ENCODE data around the gene ARL3. TPM values are rescaled to one million over a fixed set of nuclear protein-coding genes. Genes with fewer than 3 reads are reported as not detected.
A peak's percentile ranks its signal among the peaks of the same experiment; 100 is the strongest.

ARL3 gene
- total RNA-seq, 1 donor from 2014 or later = 7.3 TPM

DNA sequence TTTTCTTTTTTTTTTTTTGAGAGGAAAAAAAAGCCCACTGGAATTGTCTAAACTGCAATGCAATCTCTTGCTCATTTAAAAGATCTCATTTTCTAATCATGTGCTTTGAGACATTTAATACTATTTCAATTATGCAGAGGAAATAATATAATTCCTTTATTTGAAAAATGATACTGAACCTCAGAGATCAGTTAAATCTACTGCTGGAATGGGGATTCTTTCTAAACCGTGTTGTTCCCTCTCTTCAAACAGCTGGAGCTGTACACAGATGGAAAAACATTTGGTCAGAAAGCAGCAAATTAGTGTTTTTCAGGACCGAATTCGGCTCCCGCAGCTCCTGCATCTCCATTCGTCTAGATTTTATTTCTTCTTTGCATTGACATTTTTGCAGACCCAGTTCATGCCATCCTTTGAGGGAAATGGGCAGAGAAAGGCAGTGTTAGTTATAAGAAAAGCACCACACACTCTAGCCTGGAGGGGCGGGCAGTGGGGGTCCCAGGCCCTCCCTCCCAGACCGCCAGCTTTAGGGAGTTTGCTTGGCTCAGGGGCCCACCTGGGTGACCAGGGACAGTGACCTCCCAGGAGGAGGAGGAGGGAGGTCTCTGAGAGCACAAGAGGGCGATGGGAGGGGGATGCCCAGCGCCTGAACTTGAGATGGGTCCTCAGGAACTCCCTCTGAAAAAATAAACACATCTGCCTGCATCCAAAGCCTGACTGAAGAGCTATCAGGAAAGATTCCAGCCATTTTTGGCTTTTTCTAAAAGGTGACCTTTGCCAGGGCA lies 37.5 kb downstream of the ARL3 start:
- DNase-seq = no peak
- intact Hi-C loops (cut with DNase I) = no loop called here
- no peak for ATAC-seq
- H3K9me3 ChIP-seq = no peaks in the 10 kb centered on the region
- peaks cover 72% of the 10 kb centered on the region for H3K4me1 ChIP-seq
- no peaks in the 10 kb centered on the region for H3K27me3 ChIP-seq (ENCODE audit: low read depth)
- H3K36me3 ChIP-seq = no peaks in the 10 kb centered on the region
- TF ChIP-seq, protein P1, sequence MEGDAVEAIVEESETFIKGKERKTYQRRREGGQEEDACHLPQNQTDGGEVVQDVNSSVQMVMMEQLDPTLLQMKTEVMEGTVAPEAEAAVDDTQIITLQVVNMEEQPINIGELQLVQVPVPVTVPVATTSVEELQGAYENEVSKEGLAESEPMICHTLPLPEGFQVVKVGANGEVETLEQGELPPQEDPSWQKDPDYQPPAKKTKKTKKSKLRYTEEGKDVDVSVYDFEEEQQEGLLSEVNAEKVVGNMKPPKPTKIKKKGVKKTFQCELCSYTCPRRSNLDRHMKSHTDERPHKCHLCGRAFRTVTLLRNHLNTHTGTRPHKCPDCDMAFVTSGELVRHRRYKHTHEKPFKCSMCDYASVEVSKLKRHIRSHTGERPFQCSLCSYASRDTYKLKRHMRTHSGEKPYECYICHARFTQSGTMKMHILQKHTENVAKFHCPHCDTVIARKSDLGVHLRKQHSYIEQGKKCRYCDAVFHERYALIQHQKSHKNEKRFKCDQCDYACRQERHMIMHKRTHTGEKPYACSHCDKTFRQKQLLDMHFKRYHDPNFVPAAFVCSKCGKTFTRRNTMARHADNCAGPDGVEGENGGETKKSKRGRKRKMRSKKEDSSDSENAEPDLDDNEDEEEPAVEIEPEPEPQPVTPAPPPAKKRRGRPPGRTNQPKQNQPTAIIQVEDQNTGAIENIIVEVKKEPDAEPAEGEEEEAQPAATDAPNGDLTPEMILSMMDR (IDR thresholded peaks at IDR 0.05) = no peak
- H3K27ac ChIP-seq = peak overlapping the region; percentile 82
- H3K4me3 ChIP-seq = no peak overlapping the region

DNA sequence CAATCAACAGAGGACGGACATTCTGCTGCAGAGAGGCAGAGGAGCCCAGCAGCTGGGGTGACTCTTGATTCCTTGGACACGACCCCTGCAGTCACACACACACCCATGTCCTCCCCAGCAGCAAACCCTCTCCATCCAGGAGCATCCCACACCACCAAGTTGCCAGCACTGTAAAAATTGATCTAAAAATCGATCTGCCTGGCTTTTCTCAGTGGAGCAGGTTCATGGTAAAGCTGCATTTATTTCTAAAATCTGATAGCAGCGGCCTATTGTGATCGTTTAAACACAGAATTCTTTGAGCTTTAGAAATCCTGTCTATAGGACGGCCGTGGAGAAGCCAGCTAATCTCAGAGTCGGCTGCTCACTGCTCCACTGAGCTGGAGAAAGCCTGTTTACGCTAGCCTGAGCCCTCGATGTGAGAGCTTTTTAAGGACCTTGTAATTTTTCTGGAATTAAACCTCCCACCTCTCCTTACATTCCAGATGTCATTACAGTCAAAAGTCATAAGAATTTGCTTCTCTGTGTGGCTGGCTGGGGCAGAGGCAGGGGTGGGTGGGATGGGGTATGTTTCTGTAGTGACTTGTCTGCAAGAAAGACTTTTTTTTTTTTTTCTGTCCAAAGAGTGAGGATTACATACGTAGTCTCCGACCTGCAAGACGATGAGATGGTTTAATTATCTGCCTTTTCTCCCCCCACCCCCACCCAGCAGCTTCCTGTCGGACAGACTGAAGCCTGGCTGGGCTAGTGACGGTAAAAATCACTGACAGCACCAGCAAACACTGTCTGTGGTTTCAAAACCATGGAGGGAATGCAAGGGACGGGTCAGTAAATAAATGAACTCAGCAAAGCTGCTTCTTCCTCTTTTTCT lies 38.3 kb downstream of the ARL3 start:
- Histone ChIP-seq H3K27me3 (ENCODE audit: low read depth) (no peaks in the 10 kb centered on the region), H3K27ac (peak overlapping the region; percentile 82), H3K4me3 (no peak overlapping the region), H3K9me3 (no peaks in the 10 kb centered on the region), H3K36me3 (no peaks in the 10 kb centered on the region), H3K4me1 (peaks cover 72% of the 10 kb centered on the region)
- DNase-seq (no peak), ATAC-seq (peak; percentile 34 to 57)
- TF ChIP-seq, protein P1 (IDR thresholded peaks at IDR 0.05) = no peak
- intact Hi-C loops (cut with DNase I) = no loop called here

DNA sequence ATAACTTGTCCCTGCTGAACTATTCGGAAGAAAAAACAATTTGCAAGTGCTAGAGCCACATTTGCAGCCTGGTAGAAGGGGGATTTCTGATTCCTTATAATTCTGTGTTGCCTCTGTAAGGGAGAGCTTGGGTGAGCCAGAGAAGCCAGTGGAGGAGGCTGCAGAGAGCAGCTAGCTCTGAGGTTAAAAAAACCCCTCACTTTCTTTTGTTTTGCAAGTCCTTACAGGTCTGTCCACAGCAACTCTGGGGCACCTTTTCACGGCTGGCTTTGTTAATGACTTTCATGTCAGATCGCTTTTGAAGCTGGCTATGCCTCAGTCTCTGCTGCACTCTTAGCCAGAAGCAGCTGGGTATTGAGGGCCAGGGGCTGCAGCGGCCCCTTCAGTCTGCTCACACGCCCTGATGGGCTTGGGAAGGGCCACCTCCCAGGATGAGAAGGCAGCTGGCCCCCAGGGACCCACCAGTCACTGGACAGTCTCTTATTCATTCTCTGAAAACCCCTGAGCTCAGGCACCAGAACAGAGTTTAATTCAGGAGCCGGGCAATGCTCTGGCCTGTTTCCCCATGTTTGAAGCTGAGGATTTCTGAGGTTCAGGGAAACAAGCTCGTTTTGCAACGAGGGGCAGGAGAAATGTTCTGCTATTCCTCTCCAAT lies 39.1 kb downstream of the ARL3 start:
- no peak for DNase-seq
- Histone ChIP-seq H3K27ac (peak overlapping the region; percentile 82), H3K27me3 (ENCODE audit: low read depth) (no peaks in the 10 kb centered on the region), H3K9me3 (no peaks in the 10 kb centered on the region), H3K4me1 (peaks cover 77% of the 10 kb centered on the region), H3K4me3 (peak overlapping the region; percentile 34), H3K36me3 (no peaks in the 10 kb centered on the region)
- intact Hi-C loops (cut with DNase I) = no loop called here
- TF ChIP-seq, protein P1 (IDR thresholded peaks at IDR 0.05) = no peak
- no peak for ATAC-seq

DNA sequence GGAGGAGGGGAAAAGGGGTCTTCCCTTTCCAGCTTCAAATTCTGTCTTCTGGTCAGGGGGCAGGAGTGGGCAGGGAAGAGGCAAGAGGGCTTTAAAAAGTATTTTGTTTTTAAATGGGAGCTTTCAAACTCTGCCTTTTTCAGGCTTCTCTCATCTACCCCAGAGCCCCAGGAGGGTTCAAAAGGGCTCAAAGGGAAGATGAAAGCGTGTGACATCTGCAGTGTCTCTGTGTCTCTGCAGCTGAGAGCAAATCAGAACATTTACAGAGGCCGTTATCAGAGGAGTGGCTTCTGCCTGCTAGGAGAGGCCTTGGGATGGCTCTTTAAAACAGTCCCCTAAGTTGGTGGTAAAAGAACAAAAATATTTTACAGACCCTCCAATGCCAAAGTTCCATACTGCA lies 39.6 kb downstream of the ARL3 start:
- Histone ChIP-seq H3K4me3 (peak overlapping the region; percentile 34), H3K9me3 (no peaks in the 10 kb centered on the region)
- no peak for ATAC-seq

More for the DNA sequence above, 39.6 kb downstream of the ARL3 start:
- peaks cover 83% of the 10 kb centered on the region for H3K4me1 ChIP-seq
- H3K27ac ChIP-seq = peak overlapping the region; percentile 82
- no peaks in the 10 kb centered on the region for H3K27me3 ChIP-seq (ENCODE audit: low read depth)
- DNase-seq = no peak
- H3K36me3 ChIP-seq = no peaks in the 10 kb centered on the region
- intact Hi-C loops (cut with DNase I) = no loop called here
- TF ChIP-seq, protein P1 (IDR thresholded peaks at IDR 0.05) = no peak
